ENCODE measurements around the gene KCP. TPM values are rescaled to one million over a fixed set of nuclear protein-coding genes. Genes with fewer than 3 reads are reported as not detected.

Gene KCP
- total and polyA plus RNA-seq, 2 of the 13 experiments (the other 11 are each of a cell fraction or from before 2014, with no cell fraction given) = 0.37 to 1.0 TPM

DNA sequence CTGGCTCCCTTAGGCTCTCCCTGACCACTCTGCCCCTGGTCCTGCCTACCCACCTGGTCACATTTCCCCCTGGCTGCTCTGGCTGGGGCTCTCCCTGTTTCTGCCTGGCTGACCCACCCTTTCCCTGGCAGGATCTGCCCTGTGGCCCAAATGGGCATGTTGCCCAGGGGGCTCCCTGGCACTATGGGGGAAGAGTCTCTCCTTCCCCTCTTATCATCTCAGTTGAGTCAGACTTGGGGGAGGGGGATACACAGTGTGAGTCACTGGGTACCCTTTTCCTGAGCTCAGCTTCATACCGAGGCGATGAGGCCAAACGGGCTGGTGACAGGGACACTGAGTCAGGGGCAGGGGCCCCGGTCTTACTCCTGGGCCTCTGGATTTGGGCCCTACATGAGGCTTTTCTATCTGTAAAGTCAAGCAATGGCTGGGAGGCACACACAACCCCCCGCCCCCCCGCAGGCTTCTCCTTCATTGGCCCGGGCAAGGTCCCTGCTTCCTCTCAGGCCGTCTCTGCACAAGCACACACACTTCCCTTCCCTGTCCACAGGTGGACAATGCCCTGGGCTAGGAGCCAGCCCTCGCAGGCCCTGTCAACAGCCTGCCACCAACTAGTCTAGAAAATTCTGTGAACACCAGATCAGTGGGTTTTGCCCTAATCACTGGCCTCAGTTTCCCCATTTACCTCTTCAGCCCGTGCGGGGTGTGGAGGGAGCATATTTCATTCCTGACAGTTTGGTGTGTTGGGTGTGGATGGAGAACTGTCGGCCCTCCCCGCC lies 80.9 kb downstream of the KCP start:
- TF ChIP-seq FOSL2 (CRISPR knock-in tag; IDR thresholded peaks at IDR 0.05) (peak; percentile 57), RFX3 (CRISPR knock-in tag; IDR thresholded peaks at IDR 0.05) (no peak), HNRNPL (IDR thresholded peaks at IDR 0.05; ENCODE audit: low read depth, low read length) (peak; percentile 68; the same call in 1 of the 2 replicates), SMAD1 (CRISPR knock-in tag; IDR thresholded peaks at IDR 0.05; ENCODE audit: borderline replicate concordance, low read depth) (no peak), POLR2G (IDR thresholded peaks at IDR 0.05; ENCODE audit: low read depth, low read length) (no peak)
- TF ChIP-seq, protein P1, sequence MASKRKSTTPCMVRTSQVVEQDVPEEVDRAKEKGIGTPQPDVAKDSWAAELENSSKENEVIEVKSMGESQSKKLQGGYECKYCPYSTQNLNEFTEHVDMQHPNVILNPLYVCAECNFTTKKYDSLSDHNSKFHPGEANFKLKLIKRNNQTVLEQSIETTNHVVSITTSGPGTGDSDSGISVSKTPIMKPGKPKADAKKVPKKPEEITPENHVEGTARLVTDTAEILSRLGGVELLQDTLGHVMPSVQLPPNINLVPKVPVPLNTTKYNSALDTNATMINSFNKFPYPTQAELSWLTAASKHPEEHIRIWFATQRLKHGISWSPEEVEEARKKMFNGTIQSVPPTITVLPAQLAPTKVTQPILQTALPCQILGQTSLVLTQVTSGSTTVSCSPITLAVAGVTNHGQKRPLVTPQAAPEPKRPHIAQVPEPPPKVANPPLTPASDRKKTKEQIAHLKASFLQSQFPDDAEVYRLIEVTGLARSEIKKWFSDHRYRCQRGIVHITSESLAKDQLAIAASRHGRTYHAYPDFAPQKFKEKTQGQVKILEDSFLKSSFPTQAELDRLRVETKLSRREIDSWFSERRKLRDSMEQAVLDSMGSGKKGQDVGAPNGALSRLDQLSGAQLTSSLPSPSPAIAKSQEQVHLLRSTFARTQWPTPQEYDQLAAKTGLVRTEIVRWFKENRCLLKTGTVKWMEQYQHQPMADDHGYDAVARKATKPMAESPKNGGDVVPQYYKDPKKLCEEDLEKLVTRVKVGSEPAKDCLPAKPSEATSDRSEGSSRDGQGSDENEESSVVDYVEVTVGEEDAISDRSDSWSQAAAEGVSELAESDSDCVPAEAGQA (IDR thresholded peaks at IDR 0.05; ENCODE audit: low read depth) = no peak
- TF ChIP-seq, protein P1 (CRISPR knock-in tag; IDR thresholded peaks at IDR 0.05; ENCODE audit: borderline replicate concordance) = no peak
- no peak for ATAC-seq
- H3K9me3 ChIP-seq (ENCODE audit: low read length) = no peaks in the 10 kb centered on the region
- ChIA-PET POLR2A (no interaction called here), CTCF (ENCODE audit: low intra/inter-chr PET ratio, low total read pairs) (no interaction called here)
- no peak for DNase-seq (ENCODE audit: low spot score)
- H3K79me2 ChIP-seq (ENCODE audit: insufficient read depth, low read length) = no peaks in the 10 kb centered on the region
- no peak overlapping the region for H3K9ac ChIP-seq (ENCODE audit: insufficient read depth, low read depth, low read length)
- in situ Hi-C loops (cut with HindIII; ENCODE audit: extremely low pct_ligation_motif_present, low pct_unique_long_range_greater_than_20kb) = no loop called here
- FAIRE-seq = no peak
- H4K20me1 ChIP-seq (ENCODE audit: insufficient read depth, low read length) = no peaks in the 10 kb centered on the region
- no TSS peak for BruUV-seq (replicated peaks)
- no peak overlapping the region for H3K27ac ChIP-seq (ENCODE audit: extremely low read length, insufficient read depth, low read length)
- H3K27me3 ChIP-seq (ENCODE audit: control insufficient read depth in 1 of 2, insufficient read depth in 2 of 2, low read length in 2 of 2) = peaks cover 3 to 20% of the 10 kb centered on the region in 2 experiments; a peak in 4 of 5 replicates
- no peak overlapping the region for H3K4me2 ChIP-seq (ENCODE audit: low read depth, low read length)
- H2AFZ ChIP-seq (ENCODE audit: low read length) = no peak overlapping the region
- intact Hi-C loops (cut with micrococcal nuclease; ENCODE audit: unreplicated experiment) = no loop called here
- no peaks in the 10 kb centered on the region for H3K36me3 ChIP-seq (replicated peaks in 1 of 2; ENCODE audit: control insufficient read depth in 1 of 2, insufficient read depth in 2 of 2, low read length in 2 of 2)
- WGBS (ENCODE audit: low lambda C conversion rate) = 45% methylated on average over 4 of the region's 13 CpGs
- peaks cover 42% of the 10 kb centered on the region for H3K4me1 ChIP-seq (ENCODE audit: insufficient read depth, low read length)
- no peak overlapping the region for H3K4me3 ChIP-seq (replicated peaks in 1 of 3; ENCODE audit: insufficient read depth in 1 of 3, low read depth in 2 of 3, low read length in 3 of 3)
